Liver (tissue), 9 donors: ENCODE results near the gene TCTN1. TPM values are rescaled to one million over a fixed set of nuclear protein-coding genes. Genes with fewer than 3 reads are reported as not detected.

Experiments used
- DNase-seq: peaks from one replicate; pipeline ENCODE4 v3.0.0-alpha.2; 2017; ENCODE audit warnings: low spot score
- H3K27ac ChIP-seq, 2 donors: one replicate each; pipeline ENCODE4 v1.7.0; 2013; ENCODE audit warnings: inconsistent platforms in 2 of 2, low read length in 2 of 2, control low read depth in 1 of 2, low read depth in 1 of 2, mild to moderate bottlenecking in 1 of 2
- H3K27me3 ChIP-seq, 4 donors: one replicate each; pipeline versions ENCODE4 v1.6.1 to v1.7.0; 2013; ENCODE audit warnings: low read length in 3 of 4, inconsistent platforms in 1 of 4, mild to moderate bottlenecking in 1 of 4, moderate library complexity in 1 of 4; ENCODE audit not compliant: control insufficient read depth in 4 of 4, insufficient read depth in 4 of 4
- H3K36me3 ChIP-seq, 4 donors: one replicate each; pipeline versions ENCODE4 v1.6.1 to v1.7.0; 2013; ENCODE audit warnings: low read length in 3 of 4, mild to moderate bottlenecking in 3 of 4, low read depth in 1 of 4, moderate library complexity in 1 of 4; ENCODE audit not compliant: control insufficient read depth in 4 of 4, insufficient read depth in 3 of 4
- H3K4me1 ChIP-seq, 4 donors: one replicate each; pipeline versions ENCODE4 v1.6.1 to v1.7.0; 2013; ENCODE audit warnings: low read length in 3 of 4, mild to moderate bottlenecking in 3 of 4, moderate library complexity in 1 of 4; ENCODE audit not compliant: control insufficient read depth in 4 of 4, insufficient read depth in 4 of 4
- H3K4me3 ChIP-seq, 3 donors: one replicate each; pipeline versions ENCODE4 v1.6.1 to v1.7.0; 2013; ENCODE audit warnings: low read length in 3 of 3, control low read depth in 1 of 3, low read depth in 1 of 3, mild to moderate bottlenecking in 1 of 3
- H3K9ac ChIP-seq, 2 donors: one replicate each; pipeline ENCODE4 v1.7.0; 2013; ENCODE audit warnings: low read length in 2 of 2, mild to moderate bottlenecking in 2 of 2, moderate library complexity in 2 of 2, control low read depth in 1 of 2, low read depth in 1 of 2
- H3K9me3 ChIP-seq, 4 donors: one replicate each; pipeline versions ENCODE4 v1.6.1 to v1.7.0; 2013; ENCODE audit warnings: low read length in 3 of 4; ENCODE audit not compliant: control insufficient read depth in 4 of 4
- ATF3 ChIP-seq: IDR thresholded peaks from 2 replicates; pipeline ENCODE4 v1.6.1; 2016; ENCODE audit warnings: antibody characterized with exemption
- CTCF ChIP-seq: fragments of 150-350 bp; IDR thresholded peaks from 2 replicates; pipeline ENCODE4 v1.5.1; 2017; ENCODE audit warnings: improper control_type of control experiment, low read depth, low read length; ENCODE audit not compliant: missing input control
- EGR1 ChIP-seq, 2 donors: IDR thresholded peaks; 2 replicates each; pipeline ENCODE4 v1.6.1; 2016 to 2018; ENCODE audit warnings: antibody characterized with exemption in 2 of 2, low read depth in 2 of 2
- FOXA1 ChIP-seq: IDR thresholded peaks from 2 replicates; pipeline ENCODE4 v1.6.1; 2016; ENCODE audit warnings: antibody characterized with exemption
- FOXA2 ChIP-seq: IDR thresholded peaks from 2 replicates; pipeline ENCODE4 v1.6.1; 2016; ENCODE audit warnings: antibody characterized with exemption
- GABPA ChIP-seq, 2 donors: IDR thresholded peaks in 1 of 2; conservative IDR thresholded peaks in 1 of 2; 2 replicates each; pipeline ENCODE4 v1.6.1; 2016; ENCODE audit warnings: antibody characterized with exemption in 2 of 2, mild to moderate bottlenecking in 1 of 2, moderate library complexity in 1 of 2
- HNF4A ChIP-seq, 2 donors: conservative IDR thresholded peaks; 2 replicates each; pipeline ENCODE4 v1.6.1; 2016; ENCODE audit warnings: antibody characterized with exemption in 2 of 2, mild to moderate bottlenecking in 2 of 2
- HNF4G ChIP-seq: IDR thresholded peaks from 2 replicates; pipeline ENCODE4 v1.6.1; 2016; ENCODE audit warnings: antibody characterized with exemption
- JUND ChIP-seq, 2 donors: IDR thresholded peaks; 2 replicates each; pipeline ENCODE4 v1.6.1; 2016; ENCODE audit warnings: antibody characterized with exemption in 2 of 2
- MAX ChIP-seq: IDR thresholded peaks from 2 replicates; pipeline ENCODE4 v1.6.1; 2016; ENCODE audit warnings: antibody characterized with exemption
- NR2F2 ChIP-seq: IDR thresholded peaks from 2 replicates; pipeline ENCODE4 v1.6.1; 2016; ENCODE audit warnings: antibody characterized with exemption
- RAD21 ChIP-seq, 2 donors: IDR thresholded peaks; 2 replicates each; pipeline ENCODE4 v1.6.1; 2016; ENCODE audit warnings: antibody characterized with exemption in 2 of 2, mild to moderate bottlenecking in 2 of 2
- REST ChIP-seq: IDR thresholded peaks from 2 replicates; pipeline ENCODE4 v1.6.1; 2016; ENCODE audit warnings: antibody characterized with exemption, mild to moderate bottlenecking
- RXRA ChIP-seq, 2 donors: IDR thresholded peaks; 2 replicates each; pipeline ENCODE4 v1.6.1; 2017 to 2018; ENCODE audit warnings: antibody characterized with exemption in 2 of 2, mild to moderate bottlenecking in 1 of 2
- SP1 ChIP-seq: IDR thresholded peaks from 2 replicates; pipeline ENCODE4 v1.6.1; 2018; ENCODE audit warnings: antibody characterized with exemption, mild to moderate bottlenecking
- TAF1 ChIP-seq: conservative IDR thresholded peaks from 2 replicates; pipeline ENCODE4 v1.6.1; 2016; ENCODE audit warnings: antibody characterized with exemption, mild to moderate bottlenecking
- YY1 ChIP-seq: IDR thresholded peaks from 2 replicates; pipeline ENCODE4 v1.6.1; 2016; ENCODE audit warnings: antibody characterized with exemption, mild to moderate bottlenecking
- ZBTB33 ChIP-seq: IDR thresholded peaks from 2 replicates; pipeline ENCODE4 v1.6.1; 2016; ENCODE audit warnings: antibody characterized with exemption
- WGBS: extraction: QIAGEN DNeasy Blood & Tissue Kit; methylation state at CpG from one replicate; pipeline ENCODE4 v1.1.7; 2013; 5-methylcytosine and 5-hydroxymethylcytosine counted together
- polyA plus RNA-seq, 2 donors: library from polyadenylated mRNA; stranded (reverse) in 1 of 2; unstranded in 1 of 2; fragments of 200-250 nt in 1 of 2; fragments of >200 nt in 1 of 2; fragmentation: Nextera tagmentation in 1 of 2; extraction: Ambion mirVana in 1 of 2; gene quantifications; one replicate each; pipeline versions ENCODE4 v1.2.1 to v1.2.3, GENCODE V29; 2013 to 2015
- total RNA-seq, 2 donors: library from RNA; depleted of rRNA; stranded (reverse); fragments of >200 nt; gene quantifications; one replicate each; pipeline ENCODE4 v1.2.3, GENCODE V29; 2014
- donor health status: healthy.
- donor health status: healthy.
- donor health status: healthy.
- donor health status: healthy.
- donor health status: healthy.

TCTN1 gene
- total and polyA plus RNA-seq, 4 donors: 6.0 to 12.0 (median 10.9) TPM

GRCh38 chr12:110590806-110591326 is 23.1 kb upstream of the TCTN1 start:
- TF ChIP-seq FOXA1: no peak
- peak in 1 of 2 donors; percentile 5 for TF ChIP-seq RAD21 (IDR thresholded peaks at IDR 0.05)
- no peak for TF ChIP-seq HNF4G
- no peak for TF ChIP-seq SP1
- no peak for TF ChIP-seq TAF1
- no peak for DNase-seq
- no peaks in the 10 kb centered on the region for H3K27me3 ChIP-seq
- H3K9me3 ChIP-seq: no peaks in the 10 kb centered on the region
- no peaks in the 10 kb centered on the region for H3K36me3 ChIP-seq
- peak overlapping the region in 1 of 3 donors; percentile 9 for H3K4me3 ChIP-seq
- H3K4me1 ChIP-seq: peaks cover 7 to 30% (median 21%) of the 10 kb centered on the region in 4 donors
- H3K9ac ChIP-seq: peak overlapping the region in 1 of 2 donors; percentile 55
- H3K27ac ChIP-seq: peak overlapping the region; percentile 58 to 73
- WGBS: 21% methylated on average over 3 of the region's 3 CpGs

GRCh38 chr12:110591451-110592051 is 22.4 kb upstream of the TCTN1 start:
- 27% methylated on average over 7 of the region's 7 CpGs for WGBS
- Histone ChIP-seq H3K4me1 (peaks cover 7 to 29% (median 19%) of the 10 kb centered on the region in 4 donors), H3K27me3 (no peaks in the 10 kb centered on the region), H3K27ac (peak overlapping the region; percentile 58 to 73), H3K4me3 (peak overlapping the region in 1 of 3 donors; percentile 6), H3K9me3 (no peaks in the 10 kb centered on the region), H3K9ac (peak overlapping the region in 1 of 2 donors; percentile 1), H3K36me3 (no peaks in the 10 kb centered on the region)
- peak; percentile 49 for DNase-seq
- TF ChIP-seq SP1: peak; percentile 97
- TF ChIP-seq RXRA (IDR thresholded peaks at IDR 0.05): peak; percentile 99
- no peak for TF ChIP-seq ATF3
- TF ChIP-seq FOXA2: peak; percentile 31
- peak; percentile 6 to 57 for TF ChIP-seq RAD21 (IDR thresholded peaks at IDR 0.05)
- peak in 1 of 2 donors; percentile 21 for TF ChIP-seq GABPA (IDR thresholded peaks at IDR 0.05 in 1 of 2, conservative IDR thresholded peaks at IDR 0.05 in 1 of 2)
- TF ChIP-seq YY1: peak; percentile 54
- TF ChIP-seq MAX: peak; percentile 79
- TF ChIP-seq HNF4G: peak; percentile 81
- TF ChIP-seq CTCF: no peak
- peak; percentile 91 for TF ChIP-seq NR2F2
- peak; percentile 33 for TF ChIP-seq ZBTB33
- peak; percentile 32 for TF ChIP-seq FOXA1
- TF ChIP-seq TAF1: no peak
- peak in 1 of 2 donors; percentile 12 for TF ChIP-seq EGR1 (IDR thresholded peaks at IDR 0.05; ENCODE audit: low read depth in 2 of 2)
- peak; percentile 43 to 52 for TF ChIP-seq JUND (IDR thresholded peaks at IDR 0.05)
- peak; percentile 35 for TF ChIP-seq REST
- peak; percentile 94 to 95 for TF ChIP-seq HNF4A (conservative IDR thresholded peaks at IDR 0.05)
